HG03135 (cell line): ENCODE results near the gene NUDT15.
A peak's percentile ranks its signal among the peaks of the same experiment; 100 is the strongest.
"Not testable (repeated sequence)": the region's sequence is repeated elsewhere in the genome, so short reads cannot be mapped to it uniquely, and the experiment has no call there.

Experiments used
- ATAC-seq: cut with Tn5 transposase; IDR thresholded peaks from one replicate; pipeline ENCODE4 v1.9.1; 2021; ENCODE audit warnings: mild to moderate bottlenecking, moderate library complexity; ENCODE audit not compliant: unreplicated experiment

NUDT15 gene

GRCh38 chr13:48040896-48041295 lies 3.4 kb downstream of the NUDT15 start:
- no peak for ATAC-seq

GRCh38 chr13:48042894-48043293 lies 5.4 kb downstream of the NUDT15 start:
- ATAC-seq = no peak

GRCh38 chr13:48043789-48044503 lies 6.4 kb downstream of the NUDT15 start:
- ATAC-seq = no peak

- no peak for ATAC-seq
Measured at GRCh38 chr13:48050550-48050949, 13.0 kb downstream of the NUDT15 start.

- no peak for ATAC-seq
Measured at GRCh38 chr13:48054601-48055000, 17.1 kb downstream of the NUDT15 start.

- ATAC-seq = no peak
Measured at GRCh38 chr13:48055712-48056111, 18.2 kb downstream of the NUDT15 start.

GRCh38 chr13:48058536-48058935 lies 21.0 kb downstream of the NUDT15 start:
- not testable (repeated sequence) for ATAC-seq

- not testable (repeated sequence) for ATAC-seq
Measured at GRCh38 chr13:48059951-48060350, 22.4 kb downstream of the NUDT15 start.

GRCh38 chr13:48066310-48066989 lies 28.9 kb downstream of the NUDT15 start:
- ATAC-seq = no peak

- ATAC-seq = no peak
Measured at GRCh38 chr13:48068036-48068435, 30.5 kb downstream of the NUDT15 start.

GRCh38 chr13:48068952-48069351 lies 31.4 kb downstream of the NUDT15 start:
- ATAC-seq = no peak

GRCh38 chr13:48069573-48069972 lies 32.0 kb downstream of the NUDT15 start:
- no peak for ATAC-seq

GRCh38 chr13:48070942-48071341 lies 33.4 kb downstream of the NUDT15 start:
- ATAC-seq = no peak

- ATAC-seq = no peak
Measured at GRCh38 chr13:48072304-48072703, 34.8 kb downstream of the NUDT15 start.

- no peak for ATAC-seq
Measured at GRCh38 chr13:48072787-48073186, 35.3 kb downstream of the NUDT15 start.

GRCh38 chr13:48074006-48074405 lies 36.5 kb downstream of the NUDT15 start:
- ATAC-seq = no peak

GRCh38 chr13:48078251-48078656 lies 40.7 kb downstream of the NUDT15 start:
- ATAC-seq = peak; percentile 95

- ATAC-seq = no peak
Measured at GRCh38 chr13:48081739-48082138, 44.2 kb downstream of the NUDT15 start.

GRCh38 chr13:48086272-48086671 lies 48.7 kb downstream of the NUDT15 start:
- ATAC-seq = no peak

- no peak for ATAC-seq
Measured at GRCh38 chr13:48093588-48093987, 56.1 kb downstream of the NUDT15 start.

- peak; percentile 32 for ATAC-seq
Measured at GRCh38 chr13:48094404-48094780, 56.9 kb downstream of the NUDT15 start.

- ATAC-seq = peak; percentile 89
Measured at GRCh38 chr13:48094781-48095502, 57.4 kb downstream of the NUDT15 start, which contains the start of gene MED4. TSS of gene MED4 (minus strand) at chr13:48095104. CDS start at chr13:48095078, 26 bp downstream.
